HCT116 (cell line): Measurements from ENCODE around the gene PIM1. TPM values are rescaled to one million over a fixed set of nuclear protein-coding genes. Genes with fewer than 3 reads are reported as not detected.

ENCODE experiments used
- ATAC-seq: fragments of 200-7000 bp; cut with Tn5 transposase; 2 replicates; pipeline ENCODE4 v1.9.1; 2020; ENCODE audit warnings: mild to moderate bottlenecking, moderate library complexity
- BruUV-seq: library from RNA; stranded (reverse); fragments of 400-500 nt; replicated peaks from 2 replicates; lab custom pipeline; 2021; lab: Mats Ljungman, UMichigan
- CTCF ChIA-PET: fragments of 300-600 bp; sonication (Branson Sonifier 250); formaldehyde crosslinking; loops from one replicate; lab custom pipeline; 2021; ENCODE audit warnings: antibody characterized with exemption; lab: Charles Lee
- POLR2A ChIA-PET: fragments of 300-600, 350-600 bp; sonication (Branson Sonifier 250); formaldehyde crosslinking; loops from one replicate; lab custom pipeline; 2021; ENCODE audit warnings: antibody characterized with exemption; lab: Charles Lee
- RAD21 ChIA-PET, 2 experiments: fragments of 300-600 bp; sonication (Branson Sonifier 250); formaldehyde crosslinking; loops; one replicate each; lab custom pipeline; 2023; ENCODE audit warnings: low total read pairs in 2 of 2; ENCODE audit not compliant: uncharacterized antibody in 2 of 2, unreplicated experiment in 2 of 2, low non-redundant PET in 1 of 2; lab: Charles Lee
- DNase-seq: peaks from one replicate; pipeline ENCODE4 v3.0.0-alpha.2; 2010; ENCODE audit warnings: low read depth, low spot score
- H2AFZ ChIP-seq: fragments of 200-600 bp; shearing (Covaris generic), sonication (generic); 2 replicates; pipeline ENCODE4 v1.6.1; 2017; ENCODE audit warnings: low read depth, mixed run types, mixed read lengths, antibody characterized with exemption, low read length; ENCODE audit not compliant: poor library complexity, severe bottlenecking
- H3K27ac ChIP-seq: 2 replicates; pipeline ENCODE4 v1.5.1; 2012; ENCODE audit warnings: low read depth, low read length
- H3K27me3 ChIP-seq: fragments of 200-600 bp; sonication (generic); 2 replicates; pipeline ENCODE4 v1.6.1; 2016; ENCODE audit warnings: mixed run types, low read length, mixed read lengths; ENCODE audit not compliant: insufficient read depth
- H3K36me3 ChIP-seq, 2 experiments: fragments of 200-500 bp in 1 of 2; fragments of 200-600 bp in 1 of 2; sonication (Bioruptor generic) in 1 of 2; sonication (generic) in 1 of 2; 2 replicates each; pipeline versions ENCODE4 v1.5.1 to v1.6.1; 2014 to 2016; ENCODE audit warnings: low read length in 2 of 2, inconsistent platforms in 1 of 2, mixed read lengths in 1 of 2, mixed run types in 1 of 2; ENCODE audit not compliant: insufficient read depth in 2 of 2, control insufficient read depth in 1 of 2
- H3K4me1 ChIP-seq, 2 experiments: fragments of 200-600 bp in 1 of 2; sonication (generic) in 1 of 2; 2 replicates each; pipeline versions ENCODE4 v1.5.1 to v1.6.1; 2012 to 2017; ENCODE audit warnings: low read length in 2 of 2, inconsistent platforms in 1 of 2, mild to moderate bottlenecking in 1 of 2, mixed read lengths in 1 of 2, mixed run types in 1 of 2, moderate library complexity in 1 of 2; ENCODE audit not compliant: insufficient read depth in 2 of 2, control insufficient read depth in 1 of 2
- H3K4me2 ChIP-seq: fragments of 200-600 bp; sonication (generic); 2 replicates; pipeline ENCODE4 v1.6.1; 2017; ENCODE audit warnings: mixed run types, low read length, mixed read lengths
- H3K4me3 ChIP-seq, 2 experiments: fragments of 200-600 bp in 1 of 2; sonication (generic) in 1 of 2; replicated peaks in 1 of 2; 2 replicates each; pipeline ENCODE4 v1.5.1; 2011 to 2016; ENCODE audit warnings: low read length in 2 of 2, control low read depth in 1 of 2, low read depth in 1 of 2, mild to moderate bottlenecking in 1 of 2, mixed read lengths in 1 of 2, mixed run types in 1 of 2
- H3K79me2 ChIP-seq: fragments of 200-600 bp; sonication (generic); 2 replicates; pipeline ENCODE4 v1.6.1; 2017; ENCODE audit warnings: mild to moderate bottlenecking, mixed run types, low read length, moderate library complexity, mixed read lengths; ENCODE audit not compliant: insufficient read depth
- H3K9ac ChIP-seq: fragments of 200-600 bp; sonication (generic); 2 replicates; pipeline ENCODE4 v1.6.1; 2016; ENCODE audit warnings: low read length, mixed read lengths
- H3K9me2 ChIP-seq: fragments of 200-600 bp; sonication (generic), shearing (Covaris generic); 2 replicates; pipeline ENCODE4 v1.6.1; 2017; ENCODE audit warnings: mixed run types, mild to moderate bottlenecking, moderate library complexity; ENCODE audit not compliant: insufficient read depth
- H3K9me3 ChIP-seq, 2 experiments: fragments of 200-500 bp in 1 of 2; fragments of 200-600 bp in 1 of 2; sonication (Bioruptor generic) in 1 of 2; sonication (generic) in 1 of 2; 2 replicates each; pipeline ENCODE4 v1.6.1; 2014 to 2017; ENCODE audit warnings: low read length in 2 of 2, mixed read lengths in 2 of 2, inconsistent platforms in 1 of 2, low read depth in 1 of 2, mild to moderate bottlenecking in 1 of 2, mixed run types in 1 of 2, moderate library complexity in 1 of 2; ENCODE audit not compliant: control insufficient read depth in 1 of 2, insufficient read depth in 1 of 2
- H4K20me1 ChIP-seq: fragments of 200-600 bp; sonication (generic), shearing (Covaris generic); 2 replicates; pipeline ENCODE4 v1.6.1; 2017; ENCODE audit warnings: mixed run types, mild to moderate bottlenecking, moderate library complexity; ENCODE audit not compliant: insufficient read depth
- ATF3 ChIP-seq: IDR thresholded peaks from 2 replicates; pipeline ENCODE4 v1.6.1; 2012
- CBX3 ChIP-seq: IDR thresholded peaks from 2 replicates; pipeline ENCODE4 v1.6.1; 2012; ENCODE audit warnings: low read depth
- CTCF ChIP-seq, 3 experiments: fragments of 200-600 bp in 1 of 3; sonication (generic) in 1 of 3; IDR thresholded peaks in 2 of 3; conservative IDR thresholded peaks in 1 of 3; 2 replicates each; pipeline ENCODE4 v1.5.1; 2012 to 2017; ENCODE audit warnings: low read depth in 2 of 3, low read length in 2 of 3, antibody characterized with exemption in 1 of 3, borderline replicate concordance in 1 of 3, control low read depth in 1 of 3, mild to moderate bottlenecking in 1 of 3, mixed read lengths in 1 of 3, mixed run types in 1 of 3, moderate library complexity in 1 of 3; ENCODE audit not compliant: insufficient read depth in 1 of 3
- EGR1 ChIP-seq: IDR thresholded peaks from 2 replicates; pipeline ENCODE4 v1.6.1; 2012; ENCODE audit warnings: low read depth
- EZH2phosphoT487 ChIP-seq: fragments of 200-600 bp; IDR thresholded peaks from 2 replicates; pipeline ENCODE4 v1.6.1; 2018; ENCODE audit warnings: antibody characterized with exemption, borderline replicate concordance
- FOSL1 ChIP-seq: IDR thresholded peaks from 2 replicates; pipeline ENCODE4 v1.6.1; 2012; ENCODE audit warnings: low read depth
- JUND ChIP-seq: IDR thresholded peaks from 2 replicates; pipeline ENCODE4 v1.6.1; 2012
- POLR2A ChIP-seq: IDR thresholded peaks from 2 replicates; pipeline ENCODE4 v1.7.0; 2011; ENCODE audit warnings: borderline replicate concordance; ENCODE audit not compliant: insufficient read depth, insufficient read length; ENCODE audit errors: extremely low read depth
- POLR2AphosphoS5 ChIP-seq: IDR thresholded peaks from 2 replicates; pipeline ENCODE4 v1.6.1; 2011; ENCODE audit warnings: mild to moderate bottlenecking, low read depth, low read length, moderate library complexity
- RAD21 ChIP-seq: IDR thresholded peaks from 2 replicates; pipeline ENCODE4 v1.6.1; 2012; ENCODE audit warnings: low read depth, mild to moderate bottlenecking
- SP1 ChIP-seq: IDR thresholded peaks from 2 replicates; pipeline ENCODE4 v1.6.1; 2012; ENCODE audit warnings: low read depth
- SRF ChIP-seq: IDR thresholded peaks from 2 replicates; pipeline ENCODE4 v1.6.1; 2012; ENCODE audit warnings: low read depth
- ZBTB33 ChIP-seq: IDR thresholded peaks from 2 replicates; pipeline ENCODE4 v1.6.1; 2011; ENCODE audit warnings: mild to moderate bottlenecking, low read length, moderate library complexity; ENCODE audit not compliant: insufficient replicate concordance; ENCODE audit errors: extremely low read depth
- ZFX ChIP-seq: fragments of 450-650 bp; IDR thresholded peaks from 2 replicates; pipeline ENCODE4 v1.6.1; 2017
- ZNF274 ChIP-seq: fragments of 200-500 bp; sonication (Bioruptor generic); IDR thresholded peaks from 2 replicates; pipeline ENCODE4 v1.6.1; 2014; ENCODE audit warnings: mild to moderate bottlenecking, low read depth, low read length, inconsistent platforms
- intact Hi-C: fragments of 100-400 bp; cut with micrococcal nuclease; formaldehyde crosslinking; loops from 2 replicates; pipeline ENCODE4 v1.10.0; 2022
- total RNA-seq: library from RNA; stranded (reverse); gene quantifications from one replicate; pipeline ENCODE4 v1.2.1, GENCODE V29; 2021; ENCODE audit not compliant: unreplicated experiment
- TF ChIP-seq, protein P1 (sequence below): IDR thresholded peaks from 2 replicates; pipeline ENCODE4 v1.6.1; 2012

PIM1 gene
- total RNA-seq, 1 experiment from 2014 or later, result 26.2 TPM

DNA sequence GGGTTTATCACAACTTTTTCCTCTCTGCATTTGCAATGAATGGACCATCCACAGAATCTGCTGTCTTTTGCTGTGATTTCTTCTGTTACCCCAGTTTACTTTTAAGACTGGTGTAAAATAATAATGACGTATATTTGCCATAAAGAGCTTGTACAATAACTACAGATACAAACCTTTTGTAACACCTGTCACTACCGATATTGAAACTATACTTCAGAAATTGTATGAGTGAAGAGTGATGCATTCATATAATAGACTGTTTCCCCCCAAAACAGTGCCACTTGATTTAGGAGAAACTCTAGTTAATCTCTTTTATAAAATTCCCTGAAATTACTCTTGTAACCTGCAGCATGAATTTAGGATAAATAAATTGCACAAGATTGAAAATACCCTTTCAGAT is 26.4 kb upstream of the PIM1 start (continued):
- TF ChIP-seq, protein P1, sequence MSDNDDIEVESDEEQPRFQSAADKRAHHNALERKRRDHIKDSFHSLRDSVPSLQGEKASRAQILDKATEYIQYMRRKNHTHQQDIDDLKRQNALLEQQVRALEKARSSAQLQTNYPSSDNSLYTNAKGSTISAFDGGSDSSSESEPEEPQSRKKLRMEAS, result no peak

DNA sequence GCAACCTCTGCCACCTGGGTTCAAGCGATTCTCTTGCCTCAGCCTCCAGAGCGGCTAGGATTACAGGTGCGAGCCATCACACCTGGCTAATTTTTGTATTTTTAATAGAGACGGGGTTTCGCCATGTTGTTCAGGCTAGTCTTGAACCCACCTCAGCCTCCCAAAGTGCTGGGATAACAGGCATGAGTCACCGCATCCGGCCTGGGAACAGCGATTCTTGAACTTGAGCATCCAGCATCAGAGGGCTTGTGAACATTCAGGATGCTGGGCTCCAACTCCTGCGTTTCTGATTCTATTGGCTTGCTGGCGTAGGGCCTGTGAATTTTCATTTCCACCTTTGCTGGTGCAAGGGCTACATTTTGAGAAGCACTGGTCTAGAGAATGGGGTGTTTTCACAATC is 24.5 kb upstream of the PIM1 start:
- Histone ChIP-seq H3K27ac (no peak overlapping the region), H4K20me1 (no peaks in the 10 kb centered on the region), H2AFZ (no peak overlapping the region), H3K4me1 (peaks cover 0 to 22% of the 10 kb centered on the region in 2 experiments; a peak in 1 of 4 replicates), H3K9me3 (no peaks in the 10 kb centered on the region), H3K4me2 (no peak overlapping the region), H3K36me3 (no peaks in the 10 kb centered on the region), H3K79me2 (no peaks in the 10 kb centered on the region), H3K27me3 (no peaks in the 10 kb centered on the region), H3K9ac (no peak overlapping the region), H3K9me2 (no peaks in the 10 kb centered on the region), H3K4me3 (no peak overlapping the region)
- ChIA-PET POLR2A (no interaction called here), CTCF (no interaction called here), RAD21 (no interaction called here)
- DNase-seq (no peak), ATAC-seq (no peak)
- intact Hi-C loops, result no loop called here
- no peak for TF ChIP-seq ATF3
- no peak for TF ChIP-seq FOSL1
- no peak for TF ChIP-seq ZNF274
- no peak for TF ChIP-seq SP1
- no peak for TF ChIP-seq JUND
- no peak for TF ChIP-seq EGR1
- TF ChIP-seq CBX3, result no peak
- TF ChIP-seq RAD21, result no peak
- TF ChIP-seq ZFX, result no peak
- BruUV-seq, result no TSS peak

DNA sequence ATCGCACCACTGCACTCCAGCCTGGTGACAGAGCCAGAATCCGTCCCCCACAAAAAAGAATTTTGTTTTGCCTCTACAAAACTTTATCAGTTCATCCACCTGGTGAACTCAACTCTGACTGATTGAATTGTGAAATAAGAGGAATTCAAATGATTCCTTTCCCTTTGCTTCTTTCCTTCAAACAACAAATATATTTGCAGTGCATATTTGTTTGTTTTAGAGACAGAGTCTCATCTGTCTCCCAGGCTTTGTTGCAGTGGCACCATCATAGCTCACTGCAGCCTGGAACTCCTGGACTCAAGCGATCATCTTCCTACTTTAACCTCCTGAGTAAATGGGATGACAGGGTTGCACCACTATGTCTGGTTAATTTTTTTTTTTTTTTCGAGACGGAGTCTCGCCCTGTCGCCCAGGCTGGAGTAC is 23.2 kb upstream of the PIM1 start:
- TF ChIP-seq RAD21 (no peak), SP1 (no peak), EGR1 (no peak), ZBTB33 (no peak), POLR2AphosphoS5 (no peak), EZH2phosphoT487 (no peak), SRF (no peak), POLR2A (no peak), JUND (no peak), CTCF (IDR thresholded peaks at IDR 0.05 in 2 of 3, conservative IDR thresholded peaks at IDR 0.05 in 1 of 3; ENCODE audit: borderline replicate concordance in 1 of 3, insufficient read depth in 1 of 3, low read depth in 2 of 3, low read length in 2 of 3) (no peak), FOSL1 (no peak)
- POLR2A ChIA-PET, result no interaction called here
- RAD21 ChIA-PET, result no interaction called here
- no peaks in the 10 kb centered on the region for H4K20me1 ChIP-seq
- no peak for DNase-seq
- no peak overlapping the region for H3K4me2 ChIP-seq
- no peaks in the 10 kb centered on the region for H3K36me3 ChIP-seq
- no peaks in the 10 kb centered on the region for H3K9me2 ChIP-seq
- no peak for ATAC-seq
- no peaks in the 10 kb centered on the region for H3K27me3 ChIP-seq
- no peak overlapping the region for H3K4me3 ChIP-seq
- no peaks in the 10 kb centered on the region for H3K9me3 ChIP-seq
- intact Hi-C loops, result no loop called here
- H2AFZ ChIP-seq, result no peak overlapping the region
- CTCF ChIA-PET, result no interaction called here
- peaks cover 0 to 16% of the 10 kb centered on the region in 2 experiments; a peak in 1 of 4 replicates for H3K4me1 ChIP-seq
- no peak overlapping the region for H3K9ac ChIP-seq
- no peak overlapping the region for H3K27ac ChIP-seq
- BruUV-seq, result no TSS peak
- no peaks in the 10 kb centered on the region for H3K79me2 ChIP-seq
